ENCODE measurements around the gene PCED1A.
"Not testable (repeated sequence)": the region's sequence is repeated elsewhere in the genome, so short reads cannot be mapped to it uniquely, and the experiment has no call there.

Gene PCED1A

GRCh38 chr20:2865630-2866029 lies 25.2 kb upstream of the PCED1A start:
- peak; percentile 38 for DNase-seq

GRCh38 chr20:2865101-2865500 lies 24.6 kb upstream of the PCED1A start:
- DNase-seq = no peak

GRCh38 chr20:2864626-2865025 lies 24.2 kb upstream of the PCED1A start:
- DNase-seq = no peak

- DNase-seq = no peak
Observed at GRCh38 chr20:2859330-2860121, 19.1 kb upstream of the PCED1A start.

- no peak for DNase-seq
Observed at GRCh38 chr20:2858591-2858990, 18.1 kb upstream of the PCED1A start.

GRCh38 chr20:2851086-2851485 lies 10.6 kb upstream of the PCED1A start:
- DNase-seq = no peak

GRCh38 chr20:2849529-2849928 lies 9.1 kb upstream of the PCED1A start:
- DNase-seq = no peak

- no peak for DNase-seq
Observed at GRCh38 chr20:2847802-2848201, 7.3 kb upstream of the PCED1A start.

- no peak for DNase-seq
Observed at GRCh38 chr20:2846698-2847097, 6.2 kb upstream of the PCED1A start.

- no peak for DNase-seq
Observed at GRCh38 chr20:2845607-2846006, 5.2 kb upstream of the PCED1A start.

GRCh38 chr20:2840967-2841531 lies 594 bp upstream of the PCED1A start:
- DNase-seq = peak; percentile 38

GRCh38 chr20:2839732-2840137 lies 720 bp downstream of the PCED1A start:
- no peak for DNase-seq

- no peak for DNase-seq
Observed at GRCh38 chr20:2838847-2839671, 1.4 kb downstream of the PCED1A start.

- no peak for DNase-seq
Observed at GRCh38 chr20:2838170-2838797, 2.2 kb downstream of the PCED1A start.

GRCh38 chr20:2837221-2837960 lies 3.1 kb downstream of the PCED1A start:
- DNase-seq = no peak

GRCh38 chr20:2836035-2836434 lies 4.4 kb downstream of the PCED1A start:
- DNase-seq = no peak

GRCh38 chr20:2835331-2835796 lies 5.1 kb downstream of the PCED1A start:
- no peak for DNase-seq

GRCh38 chr20:2834401-2835110 lies 5.9 kb downstream of the PCED1A start:
- DNase-seq = no peak

GRCh38 chr20:2833761-2834160 lies 6.7 kb downstream of the PCED1A start:
- DNase-seq = no peak

- not testable (repeated sequence) for DNase-seq
Observed at GRCh38 chr20:2831206-2831605, 9.2 kb downstream of the PCED1A start.

- DNase-seq = no peak
Observed at GRCh38 chr20:2829376-2829775, 11.1 kb downstream of the PCED1A start.

GRCh38 chr20:2826655-2827054 lies 13.8 kb downstream of the PCED1A start:
- no peak for DNase-seq

All from CD4-positive, alpha-beta T cell treated with Interleukin-6 for 4 hours (primary cell).